Cardiac fibroblast (primary cell): Measurements from ENCODE around the gene EHD3.
A peak's percentile ranks its signal among the peaks of the same experiment; 100 is the strongest.

ENCODE experiments used
- DNase-seq, 2 donors: peaks; one replicate each; pipeline versions ENCODE4 v3.0.0 to v3.0.0-alpha.2; 2010; ENCODE audit warnings: low read depth in 2 of 2
- H3K4me3 ChIP-seq, 2 donors: replicated peaks in 1 of 2; 1 replicate in 1 of 2; 2 replicates in 1 of 2; pipeline ENCODE4 v1.5.1; 2011; ENCODE audit warnings: low read depth in 2 of 2, low read length in 2 of 2, mild to moderate bottlenecking in 2 of 2, moderate library complexity in 1 of 2
- CTCF ChIP-seq: IDR thresholded peaks from one replicate; pipeline ENCODE4 v1.5.1; 2011; ENCODE audit warnings: low read depth, mild to moderate bottlenecking, low read length, inconsistent platforms

The EHD3 gene

GRCh38 chr2:31233231-31233630 is 721 bp upstream of the EHD3 start:
- TF ChIP-seq CTCF = no peak
- H3K4me3 ChIP-seq = peak overlapping the region in 1 of 2 donors; percentile 72
- peak in 1 of 2 donors; percentile 22 for DNase-seq

- DNase-seq = no peak
- H3K4me3 ChIP-seq = peak overlapping the region; percentile 67 to 72
- TF ChIP-seq CTCF = no peak
Measured at GRCh38 chr2:31234683-31235503, 941 bp downstream of the EHD3 start.

- TF ChIP-seq CTCF = no peak
- DNase-seq = peak; percentile 81 to 88
- no peak overlapping the region for H3K4me3 ChIP-seq
Measured at GRCh38 chr2:31235504-31235902, 1.6 kb downstream of the EHD3 start.

- DNase-seq = no peak
- TF ChIP-seq CTCF = no peak
- no peak overlapping the region for H3K4me3 ChIP-seq
Measured at GRCh38 chr2:31236433-31237205, 2.7 kb downstream of the EHD3 start.

GRCh38 chr2:31237348-31238017 is 3.5 kb downstream of the EHD3 start:
- H3K4me3 ChIP-seq = no peak overlapping the region
- DNase-seq = no peak
- TF ChIP-seq CTCF = no peak

GRCh38 chr2:31238126-31238905 is 4.4 kb downstream of the EHD3 start:
- no peak for DNase-seq

More at GRCh38 chr2:31238126-31238905, 4.4 kb downstream of the EHD3 start:
- TF ChIP-seq CTCF = no peak
- H3K4me3 ChIP-seq = no peak overlapping the region
